ENCODE measurements around the gene OR7G3. TPM values are rescaled to one million over a fixed set of nuclear protein-coding genes. Genes with fewer than 3 reads are reported as not detected.

OR7G3 gene
- total RNA-seq, result not detected in 2 replicates

DNA sequence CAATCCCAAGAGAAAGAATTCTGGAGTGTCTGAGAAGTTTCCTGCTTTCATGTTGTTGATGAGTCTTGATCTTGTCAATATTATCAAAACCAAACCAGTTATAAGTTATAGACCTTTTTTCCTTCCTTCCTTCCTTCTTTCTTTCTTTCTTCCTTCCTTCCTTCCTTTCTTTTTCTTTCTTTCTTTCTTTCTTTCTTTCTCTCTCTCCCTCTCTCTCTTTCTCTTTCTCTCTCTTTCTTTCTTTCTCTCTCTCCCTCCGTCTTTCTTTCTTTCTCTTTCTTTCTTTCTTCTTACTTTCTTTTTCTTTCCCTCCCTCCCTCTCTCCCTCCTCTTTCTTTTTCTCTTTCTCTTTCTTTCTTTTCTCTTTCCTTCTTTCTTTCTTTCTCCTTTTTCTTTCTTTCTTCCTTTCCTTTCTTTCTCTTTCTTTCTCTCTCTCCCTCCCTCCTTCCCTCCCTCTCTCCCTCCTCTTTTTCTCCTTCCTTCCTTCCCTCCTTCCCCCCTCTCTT is at the start of gene OR7G3:
Gene OR7G3 (minus strand): TSS at position 51 of the 506 bp plus-strand sequence. CDS start 0 bp downstream, at position 51.
- Mint-ChIP-seq H3K4me3 (ENCODE audit: low read depth) (no peak within 1 kb of the TSS), H3K9me3 (peaks cover 6% of the 10 kb centered on the region), H3K4me1 (ENCODE audit: low read depth) (peaks cover 2% of the 10 kb centered on the region), H3K27ac (no peak within 1 kb of the TSS), H3K27me3 (ENCODE audit: low read depth) (no peaks in the 10 kb centered on the region), H3K36me3 (ENCODE audit: low read depth) (no peaks in the 10 kb centered on the region)
- intact Hi-C loops (cut with micrococcal nuclease), result no loop called here
- DNase-seq (ENCODE audit: low spot score), result no peak

- intact Hi-C loops (cut with micrococcal nuclease), result no loop called here
- DNase-seq (ENCODE audit: low spot score), result no peak
- Mint-ChIP-seq H3K9me3 (peaks cover 18% of the 10 kb centered on the region), H3K4me3 (ENCODE audit: low read depth) (no peak overlapping the region), H3K4me1 (ENCODE audit: low read depth) (no peaks in the 10 kb centered on the region), H3K36me3 (ENCODE audit: low read depth) (peaks cover 21% of the 10 kb centered on the region), H3K27ac (no peak overlapping the region), H3K27me3 (ENCODE audit: low read depth) (no peaks in the 10 kb centered on the region)
Measured at GRCh38 chr19:9175326-9175725, 48.6 kb upstream of the OR7G3 start.

- Mint-ChIP-seq H3K36me3 (ENCODE audit: low read depth) (peaks cover 28% of the 10 kb centered on the region), H3K9me3 (peaks cover 8% of the 10 kb centered on the region), H3K27ac (no peak overlapping the region), H3K4me3 (ENCODE audit: low read depth) (no peak overlapping the region), H3K27me3 (ENCODE audit: low read depth) (no peaks in the 10 kb centered on the region), H3K4me1 (ENCODE audit: low read depth) (no peaks in the 10 kb centered on the region)
- no peak for DNase-seq (ENCODE audit: low spot score)
- intact Hi-C loops (cut with micrococcal nuclease), result no loop called here
Measured at GRCh38 chr19:9171393-9171991, 44.7 kb upstream of the OR7G3 start.

- H3K4me1 Mint-ChIP-seq (ENCODE audit: low read depth), result no peaks in the 10 kb centered on the region
- H3K9me3 Mint-ChIP-seq, result peaks cover 25% of the 10 kb centered on the region
- H3K4me3 Mint-ChIP-seq (ENCODE audit: low read depth), result no peak overlapping the region
- DNase-seq (ENCODE audit: low spot score), result no peak
- H3K27me3 Mint-ChIP-seq (ENCODE audit: low read depth), result no peaks in the 10 kb centered on the region
- H3K36me3 Mint-ChIP-seq (ENCODE audit: low read depth), result peaks cover 52% of the 10 kb centered on the region
- H3K27ac Mint-ChIP-seq, result no peak overlapping the region
- intact Hi-C loops (cut with micrococcal nuclease), result no loop called here
Measured at GRCh38 chr19:9166846-9167245, 40.1 kb upstream of the OR7G3 start.

- intact Hi-C loops (cut with micrococcal nuclease), result no loop called here
- Mint-ChIP-seq H3K4me1 (ENCODE audit: low read depth) (no peaks in the 10 kb centered on the region), H3K27ac (no peak overlapping the region), H3K9me3 (peaks cover 41% of the 10 kb centered on the region), H3K4me3 (ENCODE audit: low read depth) (no peak overlapping the region), H3K36me3 (ENCODE audit: low read depth) (peaks cover 68% of the 10 kb centered on the region), H3K27me3 (ENCODE audit: low read depth) (no peaks in the 10 kb centered on the region)
- no peak for DNase-seq (ENCODE audit: low spot score)
Measured at GRCh38 chr19:9165261-9165660, 38.5 kb upstream of the OR7G3 start.

GRCh38 chr19:9161427-9161826 is 34.7 kb upstream of the OR7G3 start:
- intact Hi-C loops (cut with micrococcal nuclease), result no loop called here
- no peaks in the 10 kb centered on the region for H3K4me1 Mint-ChIP-seq (ENCODE audit: low read depth)
- no peaks in the 10 kb centered on the region for H3K27me3 Mint-ChIP-seq (ENCODE audit: low read depth)
- H3K9me3 Mint-ChIP-seq, result peaks cover 58% of the 10 kb centered on the region
- peaks cover 93% of the 10 kb centered on the region for H3K36me3 Mint-ChIP-seq (ENCODE audit: low read depth)
- no peak for DNase-seq (ENCODE audit: low spot score)
- no peak overlapping the region for H3K4me3 Mint-ChIP-seq (ENCODE audit: low read depth)
- H3K27ac Mint-ChIP-seq, result no peak overlapping the region

DNA sequence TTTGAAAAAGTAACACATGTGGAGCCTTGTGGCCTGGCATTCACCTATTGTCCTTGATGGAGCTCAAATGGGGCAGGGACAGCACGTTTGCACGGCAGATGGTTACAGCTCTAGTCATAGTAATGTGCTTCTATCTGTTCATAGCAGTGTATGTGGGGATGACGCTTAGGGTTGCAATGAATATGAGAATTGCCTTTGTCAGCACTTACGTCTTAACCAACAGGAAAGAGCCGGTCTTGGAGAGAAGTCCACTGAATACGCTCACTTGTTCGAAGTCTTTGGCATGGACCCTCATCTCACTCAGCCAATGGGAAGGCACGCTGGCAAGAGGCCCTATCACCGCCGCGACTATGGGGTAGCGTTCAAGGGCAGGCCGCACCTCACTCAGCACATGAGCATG is 33.1 kb upstream of the OR7G3 start:
- H3K27ac Mint-ChIP-seq, result no peak overlapping the region
- peaks cover 97% of the 10 kb centered on the region for H3K36me3 Mint-ChIP-seq (ENCODE audit: low read depth)
- H3K27me3 Mint-ChIP-seq (ENCODE audit: low read depth), result no peaks in the 10 kb centered on the region
- no peak overlapping the region for H3K4me3 Mint-ChIP-seq (ENCODE audit: low read depth)
- intact Hi-C loops (cut with micrococcal nuclease), result no loop called here
- peaks cover 70% of the 10 kb centered on the region for H3K9me3 Mint-ChIP-seq
- no peak for DNase-seq (ENCODE audit: low spot score)
- no peaks in the 10 kb centered on the region for H3K4me1 Mint-ChIP-seq (ENCODE audit: low read depth)

GRCh38 chr19:9156304-9156703 is 29.6 kb upstream of the OR7G3 start:
- DNase-seq (ENCODE audit: low spot score), result no peak
- peaks cover 100% of the 10 kb centered on the region for H3K36me3 Mint-ChIP-seq (ENCODE audit: low read depth)
- H3K4me1 Mint-ChIP-seq (ENCODE audit: low read depth), result no peaks in the 10 kb centered on the region
- no peak overlapping the region for H3K27ac Mint-ChIP-seq
- H3K27me3 Mint-ChIP-seq (ENCODE audit: low read depth), result no peaks in the 10 kb centered on the region
- peaks cover 76% of the 10 kb centered on the region for H3K9me3 Mint-ChIP-seq
- no peak overlapping the region for H3K4me3 Mint-ChIP-seq (ENCODE audit: low read depth)
- intact Hi-C loops (cut with micrococcal nuclease), result no loop called here

- H3K4me1 Mint-ChIP-seq (ENCODE audit: low read depth), result no peaks in the 10 kb centered on the region
- peaks cover 100% of the 10 kb centered on the region for H3K36me3 Mint-ChIP-seq (ENCODE audit: low read depth)
- no peak overlapping the region for H3K4me3 Mint-ChIP-seq (ENCODE audit: low read depth)
- no peak for DNase-seq (ENCODE audit: low spot score)
- intact Hi-C loops (cut with micrococcal nuclease), result no loop called here
- H3K27me3 Mint-ChIP-seq (ENCODE audit: low read depth), result no peaks in the 10 kb centered on the region
- H3K27ac Mint-ChIP-seq, result no peak overlapping the region
- peaks cover 76% of the 10 kb centered on the region for H3K9me3 Mint-ChIP-seq
Measured at GRCh38 chr19:9155591-9155990, 28.8 kb upstream of the OR7G3 start.

DNA sequence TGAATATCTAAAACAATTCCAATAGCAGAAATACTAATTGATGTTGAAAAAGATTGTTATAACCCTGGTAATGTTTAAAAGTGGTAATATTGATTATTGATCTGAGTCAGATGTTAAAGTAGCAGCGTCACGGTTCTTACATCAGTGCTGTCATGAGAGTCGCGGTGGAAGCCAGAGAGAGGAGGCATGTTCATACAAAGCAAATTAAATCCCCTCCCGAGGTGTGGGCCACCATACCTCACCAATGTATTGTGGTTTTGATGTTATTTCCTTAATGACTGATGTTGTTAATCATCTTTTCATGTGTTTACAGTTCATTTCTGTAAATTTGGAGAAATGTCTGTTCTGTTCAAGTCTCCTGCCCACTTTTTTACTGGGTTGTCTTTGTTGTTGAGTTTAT is 24.6 kb upstream of the OR7G3 start:
- DNase-seq (ENCODE audit: low spot score), result no peak
- Mint-ChIP-seq H3K36me3 (ENCODE audit: low read depth) (peaks cover 99% of the 10 kb centered on the region), H3K27me3 (ENCODE audit: low read depth) (no peaks in the 10 kb centered on the region), H3K4me1 (ENCODE audit: low read depth) (no peaks in the 10 kb centered on the region), H3K27ac (no peak overlapping the region), H3K4me3 (ENCODE audit: low read depth) (no peak overlapping the region), H3K9me3 (peaks cover 87% of the 10 kb centered on the region)
- intact Hi-C loops (cut with micrococcal nuclease), result no loop called here

DNA sequence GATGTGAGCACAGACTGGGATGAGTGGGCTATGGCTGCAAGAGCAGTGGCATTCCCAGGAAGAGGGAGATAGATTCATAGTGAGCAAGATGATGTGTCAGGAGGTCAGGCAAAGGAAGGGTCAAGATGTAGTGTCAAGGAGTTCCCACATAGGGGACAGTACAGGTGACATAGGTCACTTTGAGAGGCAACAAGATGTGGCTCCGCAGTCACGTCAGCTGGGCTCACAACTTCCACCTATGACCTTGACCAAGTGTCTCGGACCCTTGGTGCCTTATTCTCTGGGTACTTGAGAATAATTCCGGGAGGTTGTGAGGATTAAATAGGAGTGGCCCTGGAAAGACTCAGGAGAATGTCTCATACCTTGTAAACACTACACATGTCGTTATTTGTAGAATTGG is 23.9 kb upstream of the OR7G3 start:
- Mint-ChIP-seq H3K4me3 (ENCODE audit: low read depth) (no peak overlapping the region), H3K9me3 (peaks cover 85% of the 10 kb centered on the region), H3K36me3 (ENCODE audit: low read depth) (peaks cover 97% of the 10 kb centered on the region), H3K27ac (no peak overlapping the region), H3K27me3 (ENCODE audit: low read depth) (no peaks in the 10 kb centered on the region), H3K4me1 (ENCODE audit: low read depth) (no peaks in the 10 kb centered on the region)
- no peak for DNase-seq (ENCODE audit: low spot score)
- intact Hi-C loops (cut with micrococcal nuclease), result no loop called here

DNA sequence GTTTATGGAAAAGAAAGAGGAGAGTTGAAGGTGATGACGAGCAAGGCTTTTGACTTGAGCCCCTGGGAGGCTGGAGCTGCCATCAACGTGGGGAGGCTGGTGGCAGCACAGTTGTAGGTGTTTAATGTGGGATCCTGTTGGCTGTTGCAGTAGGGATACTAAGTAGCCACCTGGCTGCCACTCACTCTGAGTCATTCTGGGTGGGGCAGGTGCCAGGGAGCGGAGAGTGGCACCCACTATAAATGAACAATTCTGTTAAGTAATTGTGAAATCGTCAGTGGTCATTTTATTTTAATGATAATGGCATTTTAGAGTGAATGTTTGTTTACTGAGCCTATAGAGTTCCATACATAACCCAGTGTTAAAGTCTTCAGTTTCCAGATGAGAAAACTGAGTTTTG is 23.2 kb upstream of the OR7G3 start:
- Mint-ChIP-seq H3K27ac (no peak overlapping the region), H3K4me1 (ENCODE audit: low read depth) (no peaks in the 10 kb centered on the region), H3K36me3 (ENCODE audit: low read depth) (peaks cover 97% of the 10 kb centered on the region), H3K9me3 (peaks cover 85% of the 10 kb centered on the region), H3K4me3 (ENCODE audit: low read depth) (no peak overlapping the region), H3K27me3 (ENCODE audit: low read depth) (no peaks in the 10 kb centered on the region)
- no peak for DNase-seq (ENCODE audit: low spot score)
- intact Hi-C loops (cut with micrococcal nuclease), result no loop called here

GRCh38 chr19:9148697-9149096 is 21.9 kb upstream of the OR7G3 start:
- intact Hi-C loops (cut with micrococcal nuclease), result no loop called here
- no peak overlapping the region for H3K27ac Mint-ChIP-seq
- no peak for DNase-seq (ENCODE audit: low spot score)
- no peaks in the 10 kb centered on the region for H3K4me1 Mint-ChIP-seq (ENCODE audit: low read depth)
- peaks cover 97% of the 10 kb centered on the region for H3K36me3 Mint-ChIP-seq (ENCODE audit: low read depth)
- no peak overlapping the region for H3K4me3 Mint-ChIP-seq (ENCODE audit: low read depth)
- no peaks in the 10 kb centered on the region for H3K27me3 Mint-ChIP-seq (ENCODE audit: low read depth)
- peaks cover 85% of the 10 kb centered on the region for H3K9me3 Mint-ChIP-seq

DNA sequence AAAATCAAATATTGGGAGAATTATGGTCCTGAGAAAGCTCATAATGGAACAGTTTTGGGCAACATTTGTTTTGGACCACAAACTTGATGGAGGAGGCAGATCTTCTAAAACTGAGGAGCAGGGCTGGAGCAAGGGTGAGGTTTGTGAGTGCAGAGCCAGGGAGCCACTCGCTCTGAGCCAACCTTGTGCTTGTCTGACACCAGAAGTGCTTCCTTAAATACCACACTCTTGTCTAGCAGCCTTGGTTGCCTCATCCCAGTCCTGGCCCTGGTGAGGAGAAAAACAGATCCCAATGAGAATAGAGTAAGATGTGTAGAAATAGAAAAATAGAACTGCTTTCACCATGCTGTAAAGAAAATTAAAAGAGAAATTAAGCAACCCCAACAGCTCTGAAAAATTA is 20.1 kb upstream of the OR7G3 start:
- Mint-ChIP-seq H3K9me3 (peaks cover 88% of the 10 kb centered on the region), H3K36me3 (ENCODE audit: low read depth) (peaks cover 96% of the 10 kb centered on the region), H3K27ac (no peak overlapping the region), H3K4me1 (ENCODE audit: low read depth) (peaks cover 4% of the 10 kb centered on the region), H3K4me3 (ENCODE audit: low read depth) (no peak overlapping the region), H3K27me3 (ENCODE audit: low read depth) (no peaks in the 10 kb centered on the region)
- DNase-seq (ENCODE audit: low spot score), result no peak
- intact Hi-C loops (cut with micrococcal nuclease), result no loop called here

Measured in activated T-helper 2 cell treated with anti-CD3 and anti-CD28 coated beads, Interferon-gamma antibody, Interleukin-2, Interleukin-4, amounts not matched to agents 10 μg/mL and 5 μg/mL and 100 μg/mL, durations not matched to agents 14 hours and 24 hours and 36 hours (primary cell).